CD4-positive, alpha-beta T cell treated with Interleukin-12 subunit alpha and Interleukin-12 subunit beta, for 1 hour (primary cell): Measurements from ENCODE around the gene HOXC5.
A peak's percentile ranks its signal among the peaks of the same experiment; 100 is the strongest.

Experiments used
- DNase-seq: peaks from one replicate; pipeline ENCODE4 v3.0.0-alpha.2; 2020

HOXC5 gene

GRCh38 chr12:53996240-53997203, 36.3 kb upstream of the HOXC5 start:
- no peak for DNase-seq

GRCh38 chr12:53997204-53998109, 35.4 kb upstream of the HOXC5 start:
- DNase-seq = no peak

GRCh38 chr12:53998110-53998899, 34.5 kb upstream of the HOXC5 start:
- DNase-seq = no peak

GRCh38 chr12:53998900-53999236, 34.0 kb upstream of the HOXC5 start:
- DNase-seq = no peak

GRCh38 chr12:53999559-54000115, 33.2 kb upstream of the HOXC5 start:
- DNase-seq = no peak

- DNase-seq = no peak
Measured at GRCh38 chr12:54000116-54001114, 32.4 kb upstream of the HOXC5 start, which contains the start of gene HOXC9. TSS of gene HOXC9 (plus strand) at chr12:54000161. CDS start at chr12:54000189, 28 bp downstream.

- no peak for DNase-seq
Measured at GRCh38 chr12:54001283-54002187, 31.3 kb upstream of the HOXC5 start.

- no peak for DNase-seq
Measured at GRCh38 chr12:54002278-54002914, 30.5 kb upstream of the HOXC5 start.

- DNase-seq = no peak
Measured at GRCh38 chr12:54002915-54003389, 29.9 kb upstream of the HOXC5 start.

- no peak for DNase-seq
Measured at GRCh38 chr12:54003625-54004024, 29.2 kb upstream of the HOXC5 start.

GRCh38 chr12:54004063-54004840, 28.6 kb upstream of the HOXC5 start:
- no peak for DNase-seq

GRCh38 chr12:54004841-54005530, 27.9 kb upstream of the HOXC5 start:
- no peak for DNase-seq

- no peak for DNase-seq
Measured at GRCh38 chr12:54005531-54005852, 27.4 kb upstream of the HOXC5 start.

- peak; percentile 84 for DNase-seq
Measured at GRCh38 chr12:54005853-54006558, 26.8 kb upstream of the HOXC5 start.

- no peak for DNase-seq
Measured at GRCh38 chr12:54006559-54007220, 26.2 kb upstream of the HOXC5 start.

- DNase-seq = no peak
Measured at GRCh38 chr12:54007538-54008259, 25.2 kb upstream of the HOXC5 start.
